Fibroblast of mammary gland (primary cell): ENCODE measurements around the gene HRK.
A peak's percentile ranks its signal among the peaks of the same experiment; 100 is the strongest.

Experiments used
- DNase-seq: peaks from one replicate; pipeline ENCODE4 v3.0.0-alpha.2; 2010; ENCODE audit warnings: low read depth
- H3K4me3 ChIP-seq: 2 replicates; pipeline ENCODE4 v1.5.1; 2011; ENCODE audit warnings: low read depth, mild to moderate bottlenecking, low read length, moderate library complexity; ENCODE audit not compliant: control insufficient read depth
- TF ChIP-seq, protein P1 (sequence below): conservative IDR thresholded peaks from 2 replicates; pipeline ENCODE4 v1.5.1; 2011; ENCODE audit warnings: low read depth, low read length, inconsistent platforms; ENCODE audit not compliant: control insufficient read depth, insufficient read depth

Gene HRK

DNA sequence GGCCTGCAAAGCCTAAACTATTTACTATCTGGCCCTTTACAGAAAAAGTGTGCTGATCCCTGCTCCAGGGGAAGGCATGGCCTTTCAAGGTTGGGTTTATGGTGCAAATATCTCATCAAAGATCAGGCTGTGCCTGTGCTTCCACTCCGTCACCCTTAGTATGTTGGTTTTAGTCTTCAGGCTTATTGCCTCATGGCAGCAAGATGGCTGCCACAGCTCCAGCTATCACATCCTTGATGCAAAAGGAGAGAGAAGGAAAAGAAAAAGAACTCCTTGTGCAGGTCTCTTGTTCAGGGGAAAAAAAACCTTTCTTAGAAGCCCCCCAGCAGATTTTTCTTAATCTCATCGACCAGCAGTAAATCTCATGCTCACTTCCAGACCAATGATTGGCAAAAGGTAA is 9.1 kb upstream of the HRK start:
- no peak overlapping the region for H3K4me3 ChIP-seq
- TF ChIP-seq, protein P1, sequence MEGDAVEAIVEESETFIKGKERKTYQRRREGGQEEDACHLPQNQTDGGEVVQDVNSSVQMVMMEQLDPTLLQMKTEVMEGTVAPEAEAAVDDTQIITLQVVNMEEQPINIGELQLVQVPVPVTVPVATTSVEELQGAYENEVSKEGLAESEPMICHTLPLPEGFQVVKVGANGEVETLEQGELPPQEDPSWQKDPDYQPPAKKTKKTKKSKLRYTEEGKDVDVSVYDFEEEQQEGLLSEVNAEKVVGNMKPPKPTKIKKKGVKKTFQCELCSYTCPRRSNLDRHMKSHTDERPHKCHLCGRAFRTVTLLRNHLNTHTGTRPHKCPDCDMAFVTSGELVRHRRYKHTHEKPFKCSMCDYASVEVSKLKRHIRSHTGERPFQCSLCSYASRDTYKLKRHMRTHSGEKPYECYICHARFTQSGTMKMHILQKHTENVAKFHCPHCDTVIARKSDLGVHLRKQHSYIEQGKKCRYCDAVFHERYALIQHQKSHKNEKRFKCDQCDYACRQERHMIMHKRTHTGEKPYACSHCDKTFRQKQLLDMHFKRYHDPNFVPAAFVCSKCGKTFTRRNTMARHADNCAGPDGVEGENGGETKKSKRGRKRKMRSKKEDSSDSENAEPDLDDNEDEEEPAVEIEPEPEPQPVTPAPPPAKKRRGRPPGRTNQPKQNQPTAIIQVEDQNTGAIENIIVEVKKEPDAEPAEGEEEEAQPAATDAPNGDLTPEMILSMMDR, result no peak
- DNase-seq, result no peak

DNA sequence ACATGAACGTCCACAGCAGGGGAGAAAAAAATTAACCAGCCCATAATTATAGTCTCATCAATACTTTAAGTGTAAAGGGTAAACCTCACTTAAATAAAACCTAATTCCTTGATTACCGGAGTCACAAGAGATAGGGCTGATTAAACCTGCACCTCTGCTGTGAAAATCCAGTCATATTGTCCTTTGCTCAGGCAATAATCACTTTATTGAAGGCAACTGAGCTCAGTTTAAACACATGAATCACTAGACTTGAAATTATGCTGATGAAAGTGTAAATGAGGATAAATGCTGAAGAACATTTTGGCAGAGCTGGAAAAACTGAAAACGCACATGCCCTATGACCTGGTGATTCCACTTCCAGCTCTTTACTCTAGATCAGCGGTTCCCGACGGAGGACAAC is 6.7 kb upstream of the HRK start:
- H3K4me3 ChIP-seq, result no peak overlapping the region
- TF ChIP-seq, protein P1, result no peak
- DNase-seq, result no peak

- TF ChIP-seq, protein P1, result no peak
- no peak for DNase-seq
- H3K4me3 ChIP-seq, result no peak overlapping the region
Observed at GRCh38 chr12:116887244-116887643, 6.0 kb upstream of the HRK start.

DNA sequence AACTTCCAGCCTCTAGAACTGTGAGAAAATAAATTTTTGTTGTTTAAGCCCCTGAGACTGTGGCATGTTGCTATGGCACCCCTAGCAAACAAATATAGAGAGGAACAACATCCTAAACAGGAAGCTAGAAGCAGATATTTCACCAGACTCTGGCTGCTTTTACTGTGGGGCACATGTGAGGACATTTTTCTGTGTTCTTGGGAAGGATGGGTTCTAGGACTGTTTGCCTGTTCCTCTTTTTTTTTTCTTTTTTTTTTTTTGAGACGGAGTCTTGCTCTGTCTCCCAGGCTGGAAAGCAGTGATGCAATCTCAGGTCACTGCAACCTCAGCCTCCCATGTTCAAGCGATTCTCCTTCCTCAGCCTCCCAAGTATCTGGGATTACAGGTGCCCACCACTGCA is 4.2 kb upstream of the HRK start:
- TF ChIP-seq, protein P1, result no peak
- no peak overlapping the region for H3K4me3 ChIP-seq
- no peak for DNase-seq

- DNase-seq, result no peak
- no peak overlapping the region for H3K4me3 ChIP-seq
- TF ChIP-seq, protein P1, result no peak
Observed at GRCh38 chr12:116884871-116885270, 3.6 kb upstream of the HRK start.

DNA sequence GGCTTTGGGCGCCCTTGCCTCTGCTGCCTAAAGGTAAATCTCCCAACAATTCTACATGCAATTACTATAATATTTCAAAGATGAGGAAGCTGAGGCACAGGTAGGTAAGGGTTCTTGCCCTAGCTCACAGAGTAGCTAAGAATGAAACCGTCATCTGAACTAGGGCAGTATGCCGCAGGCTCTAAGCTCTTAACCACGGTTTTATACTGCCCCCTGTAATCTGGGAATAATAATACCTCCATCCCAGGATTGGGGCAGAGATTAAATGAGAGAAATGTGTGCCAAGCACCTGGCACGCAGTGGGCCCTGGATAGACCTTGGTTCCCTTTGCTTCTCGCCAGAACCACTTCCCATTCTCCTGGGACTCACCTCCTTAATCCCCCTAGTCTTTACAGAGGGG is 1.5 kb upstream of the HRK start:
- no peak overlapping the region for H3K4me3 ChIP-seq
- peak; percentile 52 for DNase-seq

More for the DNA sequence above, 1.5 kb upstream of the HRK start:
- TF ChIP-seq, protein P1, result peak; percentile 32
